Mesothelial cell of epicardium (in vitro differentiated cells): ENCODE data around the gene FAM193B. TPM values are rescaled to one million over a fixed set of nuclear protein-coding genes. Genes with fewer than 3 reads are reported as not detected.

Experiments used
- DNase-seq, 2 experiments: peaks; one replicate each; pipeline ENCODE4 v3.0.0; 2021; ENCODE audit warnings: low spot score in 2 of 2; ENCODE audit not compliant: unreplicated experiment in 2 of 2
- H3K27ac Mint-ChIP-seq: 2 replicates; pipeline ENCODE4 v1.8.0; 2021; ENCODE audit warnings: mixed read lengths
- H3K27me3 Mint-ChIP-seq: 2 replicates; pipeline ENCODE4 v1.8.0; 2021; ENCODE audit warnings: low read depth, mixed read lengths
- H3K36me3 Mint-ChIP-seq: 2 replicates; pipeline ENCODE4 v1.8.0; 2021; ENCODE audit warnings: mixed read lengths
- H3K4me1 Mint-ChIP-seq: 2 replicates; pipeline ENCODE4 v1.8.0; 2021; ENCODE audit warnings: mixed read lengths
- H3K4me3 Mint-ChIP-seq: 2 replicates; pipeline ENCODE4 v1.8.0; 2021; ENCODE audit warnings: mild to moderate bottlenecking, moderate library complexity, mixed read lengths
- H3K9me3 Mint-ChIP-seq: 2 replicates; pipeline ENCODE4 v1.8.0; 2021; ENCODE audit warnings: mixed read lengths
- total RNA-seq: library from RNA; stranded (reverse); gene quantifications from 3 replicates; pipeline ENCODE4 v1.2.1, GENCODE V29; 2021
- TF ChIP-seq, protein P1 (sequence below): fragments of 200-600 bp; sonication (generic); IDR thresholded peaks from one replicate; pipeline ENCODE4 v1.5.0; 2021; ENCODE audit warnings: antibody characterized with exemption; ENCODE audit not compliant: unreplicated experiment

The FAM193B gene
- total RNA-seq, 1 donor from 2014 or later: 128 TPM

DNA sequence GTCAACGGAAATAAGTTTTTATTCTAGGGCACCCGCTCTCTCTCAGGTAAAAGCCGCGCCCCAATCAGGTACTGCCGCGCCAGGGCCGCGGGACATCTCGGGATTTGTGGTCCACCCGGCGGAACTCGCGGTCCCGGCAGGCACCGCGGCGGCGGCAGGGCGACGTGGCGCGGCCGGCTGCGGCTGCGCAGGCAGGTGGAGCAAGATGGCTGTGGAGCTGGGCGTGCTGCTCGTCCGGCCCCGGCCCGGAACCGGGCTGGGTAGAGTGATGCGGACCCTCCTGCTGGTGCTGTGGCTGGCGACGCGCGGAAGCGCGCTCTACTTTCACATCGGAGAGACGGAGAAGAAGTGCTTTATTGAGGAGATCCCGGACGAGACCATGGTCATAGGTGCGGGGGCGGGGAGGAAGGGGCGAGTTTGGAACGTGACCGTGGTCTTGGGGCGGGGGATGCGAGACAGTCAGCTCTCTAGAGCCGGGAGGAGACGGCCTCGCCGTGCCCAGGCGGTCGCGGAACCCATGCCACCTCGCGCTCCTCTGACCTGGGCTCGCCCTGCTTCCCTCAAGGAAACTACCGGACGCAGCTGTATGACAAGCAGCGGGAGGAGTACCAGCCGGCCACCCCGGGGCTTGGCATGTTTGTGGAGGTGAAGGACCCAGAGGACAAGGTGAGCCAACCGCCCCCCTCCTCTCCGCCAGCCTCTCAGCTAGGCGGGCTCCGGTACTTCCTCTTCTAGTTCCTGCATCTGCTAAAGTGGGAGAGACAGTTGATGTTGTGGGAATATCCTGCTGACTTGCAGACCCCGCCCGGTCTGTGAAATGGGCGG is 37.9 kb upstream of the FAM193B start, which contains the start of gene TMED9:
Gene TMED9 (plus strand): TSS at position 194 of the 825 bp plus-strand sequence. CDS start 12 bp downstream, at position 206.
- TF ChIP-seq, protein P1, sequence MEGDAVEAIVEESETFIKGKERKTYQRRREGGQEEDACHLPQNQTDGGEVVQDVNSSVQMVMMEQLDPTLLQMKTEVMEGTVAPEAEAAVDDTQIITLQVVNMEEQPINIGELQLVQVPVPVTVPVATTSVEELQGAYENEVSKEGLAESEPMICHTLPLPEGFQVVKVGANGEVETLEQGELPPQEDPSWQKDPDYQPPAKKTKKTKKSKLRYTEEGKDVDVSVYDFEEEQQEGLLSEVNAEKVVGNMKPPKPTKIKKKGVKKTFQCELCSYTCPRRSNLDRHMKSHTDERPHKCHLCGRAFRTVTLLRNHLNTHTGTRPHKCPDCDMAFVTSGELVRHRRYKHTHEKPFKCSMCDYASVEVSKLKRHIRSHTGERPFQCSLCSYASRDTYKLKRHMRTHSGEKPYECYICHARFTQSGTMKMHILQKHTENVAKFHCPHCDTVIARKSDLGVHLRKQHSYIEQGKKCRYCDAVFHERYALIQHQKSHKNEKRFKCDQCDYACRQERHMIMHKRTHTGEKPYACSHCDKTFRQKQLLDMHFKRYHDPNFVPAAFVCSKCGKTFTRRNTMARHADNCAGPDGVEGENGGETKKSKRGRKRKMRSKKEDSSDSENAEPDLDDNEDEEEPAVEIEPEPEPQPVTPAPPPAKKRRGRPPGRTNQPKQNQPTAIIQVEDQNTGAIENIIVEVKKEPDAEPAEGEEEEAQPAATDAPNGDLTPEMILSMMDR: no peak

DNA sequence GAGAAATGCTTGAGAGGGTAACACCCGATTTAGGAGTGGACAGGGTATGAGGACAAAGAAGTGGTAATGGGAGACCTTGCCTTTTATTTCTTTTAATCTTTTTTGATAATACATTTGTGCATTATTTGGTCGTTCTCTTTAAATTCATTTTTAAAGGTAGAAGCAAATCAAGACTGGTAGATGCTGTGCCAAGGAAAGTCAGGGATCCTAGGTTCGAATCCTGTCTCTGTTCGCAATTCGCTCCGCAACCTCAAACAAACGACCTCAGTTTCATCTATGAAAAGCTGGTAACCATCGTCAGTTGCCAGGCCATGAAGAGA is 37.3 kb upstream of the FAM193B start:
- peaks cover 14% of the 10 kb centered on the region for H3K4me1 Mint-ChIP-seq
- H3K27me3 Mint-ChIP-seq: peaks cover 31% of the 10 kb centered on the region
- H3K27ac Mint-ChIP-seq: peak overlapping the region; percentile 69
- H3K9me3 Mint-ChIP-seq: no peaks in the 10 kb centered on the region
- peak overlapping the region; percentile 98 for H3K4me3 Mint-ChIP-seq
- DNase-seq: no peak
- TF ChIP-seq, protein P1: no peak
- H3K36me3 Mint-ChIP-seq: peaks cover 17% of the 10 kb centered on the region

More for the DNA sequence above, 37.9 kb upstream of the FAM193B start, which contains the start of gene TMED9:
- H3K27me3 Mint-ChIP-seq: peaks cover 30% of the 10 kb centered on the region
- no peaks in the 10 kb centered on the region for H3K9me3 Mint-ChIP-seq
- H3K4me3 Mint-ChIP-seq: peak within 1 kb of the TSS; percentile 98
- H3K27ac Mint-ChIP-seq: peak within 1 kb of the TSS; percentile 99
- DNase-seq: peak; percentile 72 to 87
- H3K36me3 Mint-ChIP-seq: peaks cover 19% of the 10 kb centered on the region
- H3K4me1 Mint-ChIP-seq: peaks cover 14% of the 10 kb centered on the region

DNA sequence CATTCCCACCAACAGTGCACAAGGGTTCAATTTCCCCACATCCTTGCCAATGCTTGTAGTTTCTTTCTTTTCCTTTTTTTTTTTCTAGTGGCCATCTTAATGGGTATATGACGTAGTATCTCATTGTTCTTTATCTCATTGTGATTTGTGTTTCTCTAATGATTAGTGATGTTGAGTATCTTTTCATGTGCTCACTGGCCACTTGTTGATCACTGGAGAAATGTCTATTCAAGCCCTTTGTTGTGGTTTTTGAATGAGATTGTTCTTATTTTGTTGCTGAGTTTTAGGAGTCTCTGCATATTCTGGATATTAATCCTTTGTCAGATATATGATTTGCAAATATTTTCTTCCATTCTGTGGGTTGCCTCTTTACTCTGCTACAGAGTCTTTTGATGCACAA is 36.0 kb upstream of the FAM193B start:
- TF ChIP-seq, protein P1: no peak
- no peaks in the 10 kb centered on the region for H3K9me3 Mint-ChIP-seq
- DNase-seq: no peak
- no peak overlapping the region for H3K4me3 Mint-ChIP-seq
- H3K4me1 Mint-ChIP-seq: peaks cover 14% of the 10 kb centered on the region
- H3K27me3 Mint-ChIP-seq: peaks cover 42% of the 10 kb centered on the region
- no peak overlapping the region for H3K27ac Mint-ChIP-seq
- peaks cover 6% of the 10 kb centered on the region for H3K36me3 Mint-ChIP-seq

DNA sequence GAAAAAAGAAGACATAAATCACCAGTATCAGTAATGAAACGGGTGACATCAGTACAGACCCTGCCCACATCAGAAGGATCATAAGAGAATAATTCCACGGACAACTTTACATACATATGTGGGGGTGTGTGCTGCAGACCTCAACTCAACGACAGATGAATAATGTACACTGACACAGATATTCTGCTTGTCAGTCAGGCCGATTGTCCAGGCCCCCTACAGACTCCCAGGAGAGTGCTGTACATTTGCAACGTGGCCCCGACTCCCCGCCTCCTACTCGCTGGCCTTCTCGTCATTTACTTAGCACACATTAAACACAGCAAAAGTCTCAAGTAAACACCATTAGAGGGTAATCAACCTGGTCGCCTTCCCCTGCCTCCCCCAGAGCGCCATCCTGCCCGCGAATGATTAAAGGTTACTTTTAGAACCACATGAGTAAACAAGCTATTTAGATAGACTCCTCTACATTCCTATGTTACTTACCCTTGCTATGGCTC is 34.1 kb upstream of the FAM193B start:
- Mint-ChIP-seq H3K27me3 (peaks cover 57% of the 10 kb centered on the region), H3K27ac (no peak overlapping the region), H3K4me1 (peaks cover 12% of the 10 kb centered on the region), H3K4me3 (no peak overlapping the region), H3K9me3 (no peaks in the 10 kb centered on the region), H3K36me3 (peaks cover under 1% of the 10 kb centered on the region)
- TF ChIP-seq, protein P1: no peak
- DNase-seq: no peak

DNA sequence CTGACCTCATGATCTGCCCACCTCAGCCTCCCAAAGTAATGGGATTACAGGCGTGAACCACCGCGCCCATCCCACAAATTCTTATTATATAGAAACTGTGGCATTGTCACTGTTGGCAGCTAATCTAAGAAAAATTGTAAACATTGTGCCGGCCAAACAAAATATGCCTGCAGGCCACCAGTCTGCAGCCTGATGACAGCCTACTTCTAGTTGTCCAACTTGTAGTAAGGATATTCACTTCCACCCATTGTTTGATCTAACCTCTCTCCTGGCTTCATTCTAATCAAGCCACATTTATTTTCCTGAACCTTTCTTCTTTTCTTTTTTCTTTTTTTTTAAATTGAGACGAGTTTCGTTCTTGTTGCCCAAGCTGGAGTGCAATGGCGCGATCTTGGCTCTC is 24.0 kb upstream of the FAM193B start:
- Mint-ChIP-seq H3K36me3 (no peaks in the 10 kb centered on the region), H3K9me3 (no peaks in the 10 kb centered on the region), H3K27ac (no peak overlapping the region), H3K4me3 (no peak overlapping the region), H3K4me1 (no peaks in the 10 kb centered on the region), H3K27me3 (peaks cover 13% of the 10 kb centered on the region)
- TF ChIP-seq, protein P1: no peak
- no peak for DNase-seq
